SK-N-SH (cell line): ENCODE results near the gene ANKRD11. TPM values are rescaled to one million over a fixed set of nuclear protein-coding genes. Genes with fewer than 3 reads are reported as not detected.

Source experiments
- CTCF ChIA-PET: fragments of 300-600, 350-600 bp; formaldehyde crosslinking; extraction: SDS; loops from one replicate; lab custom pipeline; 2021; lab: Yijun Ruan, JAX
- POLR2A ChIA-PET: fragments of 350-600 bp; sonication (Branson Sonifier 250); formaldehyde crosslinking; extraction: SDS; loops from one replicate; lab custom pipeline; 2020; ENCODE audit warnings: antibody characterized with exemption, inconsistent platforms; lab: Yijun Ruan, JAX
- DNase-seq: peaks from one replicate; pipeline ENCODE4 v3.0.0; 2012
- H2AFZ ChIP-seq: fragments of 200-600 bp; sonication (generic); 2 replicates; pipeline ENCODE4 v1.8.1; 2016; ENCODE audit warnings: antibody characterized with exemption, mild to moderate bottlenecking, low read depth
- H3F3A ChIP-seq: fragments of 200-600 bp; sonication (generic); replicated peaks from 2 replicates; pipeline ENCODE3; 2016; ENCODE audit warnings: antibody characterized with exemption, mild to moderate bottlenecking; ENCODE audit not compliant: insufficient read depth
- H3K27ac ChIP-seq, 2 experiments: fragments of 200-500 bp in 1 of 2; fragments of 200-600 bp in 1 of 2; sonication (Bioruptor generic) in 1 of 2; sonication (generic), shearing (Covaris generic) in 1 of 2; 2 replicates each; pipeline versions ENCODE4 v1.5.1 to v1.6.1; 2014 to 2016; ENCODE audit warnings: low read depth in 2 of 2, inconsistent platforms in 1 of 2, low read length in 1 of 2, mild to moderate bottlenecking in 1 of 2, mixed read lengths in 1 of 2
- H3K27me3 ChIP-seq: fragments of 200-600 bp; sonication (generic), shearing (Covaris generic); 2 replicates; pipeline ENCODE4 v1.6.1; 2016; ENCODE audit warnings: mixed run types; ENCODE audit not compliant: insufficient read depth
- H3K36me3 ChIP-seq, 2 experiments: fragments of 200-500 bp in 1 of 2; fragments of 200-600 bp in 1 of 2; sonication (Bioruptor generic) in 1 of 2; sonication (generic) in 1 of 2; replicated peaks in 1 of 2; 2 replicates each; pipeline versions ENCODE3 to v1.5.1; 2014 to 2016; ENCODE audit warnings: low read length in 1 of 2, mild to moderate bottlenecking in 1 of 2; ENCODE audit not compliant: insufficient read depth in 2 of 2, control insufficient read depth in 1 of 2
- H3K4me1 ChIP-seq, 2 experiments: fragments of 200-500 bp in 1 of 2; fragments of 200-600 bp in 1 of 2; sonication (Bioruptor generic) in 1 of 2; sonication (generic), shearing (Covaris generic) in 1 of 2; 2 replicates each; pipeline versions ENCODE4 v1.5.1 to v1.6.1; 2014 to 2016; ENCODE audit warnings: low read depth in 1 of 2, low read length in 1 of 2, mixed run types in 1 of 2; ENCODE audit not compliant: insufficient read depth in 2 of 2, control insufficient read depth in 1 of 2
- H3K4me2 ChIP-seq: fragments of 200-600 bp; sonication (generic), shearing (Covaris generic); 2 replicates; pipeline ENCODE4 v1.6.1; 2017; ENCODE audit warnings: mixed run types
- H3K4me3 ChIP-seq, 2 experiments: fragments of 200-500 bp in 1 of 2; fragments of 200-600 bp in 1 of 2; sonication (Bioruptor generic) in 1 of 2; sonication (generic), shearing (Covaris generic) in 1 of 2; 2 replicates each; pipeline versions ENCODE4 v1.5.1 to v1.8.1; 2014 to 2016; ENCODE audit warnings: low read depth in 2 of 2, inconsistent platforms in 1 of 2, low read length in 1 of 2, mild to moderate bottlenecking in 1 of 2, mixed read lengths in 1 of 2, moderate library complexity in 1 of 2
- H3K79me2 ChIP-seq: fragments of 200-600 bp; sonication (generic); 2 replicates; pipeline ENCODE4 v1.8.1; 2017; ENCODE audit warnings: mild to moderate bottlenecking; ENCODE audit not compliant: insufficient read depth
- H3K9ac ChIP-seq: fragments of 200-600 bp; sonication (generic); 2 replicates; pipeline ENCODE4 v1.6.1; 2017; ENCODE audit warnings: mixed run types
- H3K9me2 ChIP-seq: fragments of 200-600 bp; sonication (generic); 2 replicates; pipeline ENCODE4 v1.6.1; 2017; ENCODE audit warnings: mixed run types
- H3K9me3 ChIP-seq: fragments of 200-600 bp; sonication (generic); 2 replicates; pipeline ENCODE4 v1.6.1; 2017; ENCODE audit warnings: mixed run types, mild to moderate bottlenecking, moderate library complexity
- H4K20me1 ChIP-seq: fragments of 200-600 bp; sonication (generic); 2 replicates; pipeline ENCODE4 v1.6.1; 2017; ENCODE audit warnings: mild to moderate bottlenecking, mixed run types; ENCODE audit not compliant: insufficient read depth
- EP300 ChIP-seq, 2 experiments: IDR thresholded peaks; 2 replicates each; pipeline versions ENCODE4 v1.4.0 to v1.6.1; 2012; ENCODE audit warnings: borderline replicate concordance in 1 of 2, low read depth in 1 of 2, low read length in 1 of 2
- GABPA ChIP-seq: IDR thresholded peaks from 2 replicates; pipeline ENCODE4 v1.4.0; 2012; ENCODE audit warnings: low read depth, mild to moderate bottlenecking
- MAX ChIP-seq: IDR thresholded peaks from 2 replicates; pipeline ENCODE4 v1.4.0; 2012; ENCODE audit warnings: low read depth
- NFIC ChIP-seq: IDR thresholded peaks from 2 replicates; pipeline ENCODE4 v1.4.0; 2012; ENCODE audit warnings: borderline replicate concordance
- POLR2AphosphoS5 ChIP-seq: IDR thresholded peaks from 2 replicates; pipeline ENCODE4 v1.6.1; 2012; ENCODE audit warnings: low read depth, low read length
- RAD21 ChIP-seq: IDR thresholded peaks from 2 replicates; pipeline ENCODE4 v1.6.1; 2012; ENCODE audit warnings: mild to moderate bottlenecking, low read length
- RCOR1 ChIP-seq: fragments of 150-350 bp; IDR thresholded peaks from 2 replicates; pipeline ENCODE4 v1.6.1; 2017; ENCODE audit warnings: antibody characterized with exemption, low read length
- RFX5 ChIP-seq: IDR thresholded peaks from 2 replicates; pipeline ENCODE4 v1.6.1; 2012; ENCODE audit warnings: mild to moderate bottlenecking, improper control_type of control experiment, low read length
- TAF1 ChIP-seq: IDR thresholded peaks from 2 replicates; pipeline ENCODE4 v1.6.1; 2012; ENCODE audit warnings: low read depth, mild to moderate bottlenecking, low read length, moderate library complexity, borderline replicate concordance
- TCF12 ChIP-seq: IDR thresholded peaks from 2 replicates; pipeline ENCODE4 v1.4.0; 2012
- USF1 ChIP-seq: IDR thresholded peaks from 2 replicates; pipeline ENCODE4 v1.4.0; 2012; ENCODE audit warnings: low read depth, borderline replicate concordance
- YY1 ChIP-seq: IDR thresholded peaks from 2 replicates; pipeline ENCODE4 v1.4.0; 2012; ENCODE audit warnings: low read depth, mild to moderate bottlenecking
- ZBTB33 ChIP-seq: IDR thresholded peaks from 2 replicates; pipeline ENCODE4 v1.4.0; 2012; ENCODE audit warnings: low read depth, borderline replicate concordance
- WGBS: methylation state at CpG from one replicate; pipeline ENCODE4 v1.1.6; 2017; ENCODE audit warnings: low lambda C conversion rate; 5-methylcytosine and 5-hydroxymethylcytosine counted together
- polyA plus RNA-seq, 3 experiments: library from polyadenylated mRNA; depleted of rRNA; stranded (reverse); fragments of >200 nt; gene quantifications; 2 replicates each; pipeline ENCODE4 v1.2.3, GENCODE V29; 2012

ANKRD11 gene
- polyA plus RNA-seq, 1 of the 3 experiments (the other 2 are of a cell fraction) = 50.2 TPM

- Histone ChIP-seq H3K9me2 (no peaks in the 10 kb centered on the region), H3K4me2 (peak overlapping the region; percentile 58), H3K36me3 (no peaks in the 10 kb centered on the region), H3K79me2 (peaks cover 97% of the 10 kb centered on the region), H3K4me3 (no peak overlapping the region), H4K20me1 (peaks cover 27% of the 10 kb centered on the region; the same call in 1 of the 2 replicates), H3F3A (peaks cover 56% of the 10 kb centered on the region), H3K4me1 (peaks cover 57 to 69% of the 10 kb centered on the region in 2 experiments; a peak in 3 of 4 replicates), H3K9me3 (no peaks in the 10 kb centered on the region), H3K9ac (no peak overlapping the region), H3K27ac (peak overlapping the region in 1 of 2 experiments; percentile 86; a peak in 2 of 4 replicates), H2AFZ (no peak overlapping the region), H3K27me3 (no peaks in the 10 kb centered on the region)
- 95% methylated on average over 22 of the region's 26 CpGs for WGBS
- POLR2A ChIA-PET = no interaction called here
- TF ChIP-seq POLR2AphosphoS5 = no peak
- TF ChIP-seq TCF12 = no peak
- TF ChIP-seq NFIC = no peak
- CTCF ChIA-PET = interaction anchor here (0.9 to 2.1 kb wide), 2 partner anchors 14 to 20 kb away, joined by 3 to 7 read pairs; no protein-coding TSS in a partner anchor
- no peak for DNase-seq
These were observed 167.0 kb downstream of the ANKRD11 start for GRCh38 chr16:89323120-89323960.

GRCh38 chr16:89322321-89323119 lies 167.8 kb downstream of the ANKRD11 start:
- Histone ChIP-seq H3K4me3 (no peak overlapping the region), H3K79me2 (peaks cover 97% of the 10 kb centered on the region), H3K9me3 (no peaks in the 10 kb centered on the region), H4K20me1 (peaks cover 32% of the 10 kb centered on the region; the same call in 1 of the 2 replicates), H3K9ac (no peak overlapping the region), H2AFZ (no peak overlapping the region), H3K4me1 (peaks cover 58 to 74% of the 10 kb centered on the region in 2 experiments; a peak in 3 of 4 replicates), H3K27me3 (no peaks in the 10 kb centered on the region), H3K9me2 (no peaks in the 10 kb centered on the region), H3F3A (peaks cover 53% of the 10 kb centered on the region), H3K27ac (peak overlapping the region; percentile 45 to 54), H3K36me3 (no peaks in the 10 kb centered on the region), H3K4me2 (no peak overlapping the region; the same call in 1 of the 2 replicates)
- TF ChIP-seq TAF1 (no peak), RCOR1 (no peak), USF1 (peak; percentile 72; the same call in 1 of the 2 replicates), RAD21 (no peak), YY1 (no peak), GABPA (peak; percentile 32; the same call in 1 of the 2 replicates), EP300 (IDR thresholded peaks at IDR 0.05; ENCODE audit: borderline replicate concordance in 1 of 2, low read depth in 1 of 2, low read length in 1 of 2) (no peak), RFX5 (no peak), MAX (peak; percentile 82), ZBTB33 (no peak)
- ChIA-PET POLR2A (no interaction called here), CTCF (interaction anchor here (2.1 kb wide), 1 partner anchor 13 kb away, joined by 7 read pairs; no protein-coding TSS in a partner anchor)
- DNase-seq = peak; percentile 72
- WGBS = 71% methylated on average over 18 of the region's 19 CpGs
